ENCODE results near the gene OR51A7.
"Not testable (repeated sequence)": the region's sequence is repeated elsewhere in the genome, so short reads cannot be mapped to it uniquely, and the experiment has no call there.

The OR51A7 gene

DNA sequence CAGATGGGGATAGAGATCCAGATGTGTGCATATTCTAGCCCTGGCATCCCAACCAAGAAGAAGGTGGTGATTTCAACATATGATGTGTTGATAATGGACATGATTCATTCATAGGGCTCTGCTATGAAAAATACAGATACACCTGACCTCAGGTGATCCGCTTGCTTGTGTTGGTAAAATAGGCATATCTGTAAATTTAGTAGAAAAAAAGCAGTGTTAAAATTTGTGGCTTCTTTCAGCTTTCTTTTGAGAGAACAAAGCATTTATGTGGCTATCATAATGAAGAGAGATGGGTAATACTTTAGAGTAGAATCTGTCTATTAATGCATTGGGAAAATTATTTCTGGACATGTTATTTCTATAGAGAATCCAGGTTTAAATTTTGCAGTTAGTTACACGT, 52.0 kb downstream of the OR51A7 start, which contains the start of gene OR51A2:
TSS of gene OR51A2 (minus strand) at position 101 of the 400 bp plus-strand sequence. CDS start at position 101, 0 bp downstream.
- DNase-seq (ENCODE audit: low read depth) = not testable (repeated sequence)

DNA sequence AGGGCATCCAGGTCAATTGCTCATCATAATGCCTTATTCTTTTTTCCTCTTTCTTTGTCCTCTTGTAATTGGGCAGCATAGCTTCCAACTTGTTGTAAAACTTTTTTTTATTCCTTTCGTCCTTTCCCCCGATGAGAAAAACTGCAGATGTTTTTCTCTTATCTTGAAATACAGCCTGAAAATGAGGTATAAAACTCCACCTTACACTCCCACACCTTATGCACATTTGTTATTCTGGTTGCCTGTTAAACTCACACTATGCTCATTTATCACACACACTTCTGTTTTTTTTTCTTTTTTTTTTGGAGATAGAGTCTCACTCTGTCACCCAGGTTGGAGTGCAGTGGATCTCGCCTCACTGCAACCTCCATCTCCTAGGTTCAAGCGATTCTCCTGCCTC, 53.8 kb downstream of the OR51A7 start:
- no peak for DNase-seq (ENCODE audit: low read depth)
